Measurements from ENCODE around the gene EIF4E2. TPM values are rescaled to one million over a fixed set of nuclear protein-coding genes. Genes with fewer than 3 reads are reported as not detected.
A peak's percentile ranks its signal among the peaks of the same experiment; 100 is the strongest.

Gene EIF4E2
- total RNA-seq = 10 to 100 TPM; 68.8 to 76.5 TPM
- polyA plus RNA-seq = 73.2 TPM

DNA sequence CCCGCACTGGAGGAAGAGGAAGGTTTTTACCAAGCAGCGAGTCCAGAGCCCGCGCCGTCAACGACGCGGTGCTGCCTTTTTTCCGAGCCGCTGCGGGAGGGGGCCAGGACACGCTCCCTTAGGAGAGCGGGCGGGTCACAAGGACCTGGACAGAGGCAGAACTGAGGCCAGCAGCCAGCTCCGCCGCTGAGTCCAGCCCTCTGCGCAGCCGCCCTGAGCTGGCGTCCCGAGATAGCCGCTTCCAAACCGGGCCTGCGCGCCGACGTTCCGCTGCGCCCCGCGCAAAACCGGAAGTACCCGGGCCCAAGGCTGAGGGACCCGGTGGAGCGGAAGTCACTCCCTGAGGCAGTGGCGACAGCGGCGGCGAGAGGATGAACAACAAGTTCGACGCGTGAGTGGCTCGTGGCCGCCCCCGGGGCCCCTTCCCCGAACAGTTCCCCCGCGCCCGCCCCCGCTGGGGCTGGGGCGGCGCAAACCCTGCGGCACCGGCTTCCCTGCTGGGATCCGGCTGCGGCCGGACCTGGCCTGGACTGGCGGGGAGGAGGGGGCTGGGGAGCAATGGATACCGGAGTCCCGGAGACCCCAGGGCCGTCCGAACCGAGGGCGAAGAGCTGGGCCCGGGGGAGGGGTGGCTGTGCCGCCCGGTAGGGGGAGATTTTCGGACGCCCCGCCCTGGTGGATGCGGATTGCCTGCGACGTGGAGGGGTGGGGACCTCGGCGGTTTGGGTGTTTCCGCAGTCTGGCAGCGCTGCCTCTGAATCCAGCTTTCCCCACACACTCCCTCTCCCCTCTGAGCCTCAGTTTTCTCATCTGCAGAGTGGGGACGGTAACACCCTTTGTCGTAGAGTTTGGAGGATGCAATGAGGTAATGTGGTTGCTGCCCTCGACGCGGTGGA, at the start of gene EIF4E2, which contains the start of gene TIGD1:
Gene EIF4E2 (plus strand): TSS at position 336 of the 896 bp plus-strand sequence. CDS start 36 bp downstream, at position 372.
Gene TIGD1 (minus strand): TSS at position 204 of the 896 bp plus-strand sequence. CDS start 675 bp downstream, outside the sequence.
- H3K36me3 Mint-ChIP-seq = peaks cover 3 to 71% (median 4%) of the 10 kb centered on the region in 3 donors
- Histone ChIP-seq H3K27me3 (ENCODE audit: insufficient read depth, low read length, poor library complexity, severe bottlenecking) (no peaks in the 10 kb centered on the region), H3K9me3 (ENCODE audit: low read length) (no peaks in the 10 kb centered on the region), H3K36me3 (ENCODE audit: insufficient read depth, low read length) (peaks cover 3% of the 10 kb centered on the region), H3K4me3 (ENCODE audit: low read length) (peak within 1 kb of the TSS; percentile 80), H3K4me1 (ENCODE audit: insufficient read depth, low read length) (peaks cover 69% of the 10 kb centered on the region), H3K27ac (ENCODE audit: low read depth, low read length) (peak within 1 kb of the TSS; percentile 99)
- no peaks in the 10 kb centered on the region for H3K9me3 Mint-ChIP-seq
- peak; percentile 82 to 92 (median 85) for DNase-seq
- H3K4me1 Mint-ChIP-seq = peaks cover 75 to 91% (median 82%) of the 10 kb centered on the region in 3 donors
- H3K27ac Mint-ChIP-seq = peak within 1 kb of the TSS; percentile 98 to 100 (median 99)
- ChIA-PET POLR2A (interaction anchor here (0.6 to 1.4 kb wide), 5 partner anchors 234 to 1020 kb away, joined by 3 to 4 read pairs (median 3); partner anchors contain the start of genes NMUR1 and PDE6D), CTCF (interaction anchor here (0.6 to 1.3 kb wide), 3 partner anchors 13 to 582 kb away, joined by 3 read pairs; no protein-coding TSS in a partner anchor)
- no peaks in the 10 kb centered on the region for H3K27me3 Mint-ChIP-seq
- peak within 1 kb of the TSS; percentile 96 to 100 (median 98) for H3K4me3 Mint-ChIP-seq

- peaks cover 20 to 47% of the 10 kb centered on the region in 2 donors for H3K27me3 Mint-ChIP-seq
- H3K4me1 ChIP-seq (ENCODE audit: insufficient read depth, low read length) = no peaks in the 10 kb centered on the region
- ChIA-PET POLR2A (no interaction called here), CTCF (no interaction called here)
- no peak overlapping the region for H3K4me3 Mint-ChIP-seq
- no peaks in the 10 kb centered on the region for H3K36me3 ChIP-seq (ENCODE audit: insufficient read depth, low read length)
- H3K36me3 Mint-ChIP-seq = no peaks in the 10 kb centered on the region
- H3K9me3 ChIP-seq (ENCODE audit: low read length) = no peaks in the 10 kb centered on the region
- H3K27ac Mint-ChIP-seq = peak overlapping the region in 2 of 8 donors; percentile 17 to 36
- no peak overlapping the region for H3K4me3 ChIP-seq (ENCODE audit: low read length)
- no peak overlapping the region for H3K27ac ChIP-seq (ENCODE audit: low read depth, low read length)
- H3K27me3 ChIP-seq (ENCODE audit: insufficient read depth, low read length, poor library complexity, severe bottlenecking) = peaks cover 8% of the 10 kb centered on the region
- H3K4me1 Mint-ChIP-seq = peaks cover 1 to 10% (median 5%) of the 10 kb centered on the region in 3 donors
- no peak for DNase-seq
- peaks cover 0 to 2% (median 0%) of the 10 kb centered on the region in 5 donors for H3K9me3 Mint-ChIP-seq
Observed at GRCh38 chr2:232501331-232501771, 49.1 kb upstream of the EIF4E2 start.

- no peak overlapping the region for H3K4me3 Mint-ChIP-seq
- CTCF ChIA-PET = no interaction called here
- H3K27me3 Mint-ChIP-seq = peaks cover 20 to 47% of the 10 kb centered on the region in 2 donors
- Histone ChIP-seq H3K27me3 (ENCODE audit: insufficient read depth, low read length, poor library complexity, severe bottlenecking) (peaks cover 8% of the 10 kb centered on the region), H3K4me3 (ENCODE audit: low read length) (no peak overlapping the region), H3K9me3 (ENCODE audit: low read length) (no peaks in the 10 kb centered on the region), H3K36me3 (ENCODE audit: insufficient read depth, low read length) (no peaks in the 10 kb centered on the region), H3K27ac (ENCODE audit: low read depth, low read length) (no peak overlapping the region), H3K4me1 (ENCODE audit: insufficient read depth, low read length) (no peaks in the 10 kb centered on the region)
- POLR2A ChIA-PET = no interaction called here
- DNase-seq = no peak
- H3K4me1 Mint-ChIP-seq = peaks cover 1 to 10% (median 5%) of the 10 kb centered on the region in 3 donors
- peaks cover 0 to 2% (median 0%) of the 10 kb centered on the region in 5 donors for H3K9me3 Mint-ChIP-seq
- H3K36me3 Mint-ChIP-seq = no peaks in the 10 kb centered on the region
- H3K27ac Mint-ChIP-seq = peak overlapping the region in 1 of 8 donors; percentile 47
Observed at GRCh38 chr2:232501794-232502390, 48.6 kb upstream of the EIF4E2 start.

GRCh38 chr2:232502511-232502910, 48.0 kb upstream of the EIF4E2 start:
- Histone ChIP-seq H3K27ac (ENCODE audit: low read depth, low read length) (no peak overlapping the region), H3K27me3 (ENCODE audit: insufficient read depth, low read length, poor library complexity, severe bottlenecking) (peaks cover 8% of the 10 kb centered on the region), H3K4me1 (ENCODE audit: insufficient read depth, low read length) (no peaks in the 10 kb centered on the region), H3K4me3 (ENCODE audit: low read length) (no peak overlapping the region), H3K9me3 (ENCODE audit: low read length) (no peaks in the 10 kb centered on the region), H3K36me3 (ENCODE audit: insufficient read depth, low read length) (no peaks in the 10 kb centered on the region)
- Mint-ChIP-seq H3K27me3 (peaks cover 20 to 52% of the 10 kb centered on the region in 2 donors), H3K36me3 (no peaks in the 10 kb centered on the region), H3K9me3 (peaks cover 0 to 2% (median 0%) of the 10 kb centered on the region in 5 donors), H3K4me3 (peak overlapping the region in 5 of 7 donors; percentile 26 to 64 (median 50)), H3K4me1 (peaks cover 1 to 10% (median 5%) of the 10 kb centered on the region in 3 donors), H3K27ac (peak overlapping the region in 3 of 8 donors; percentile 51 to 60 (median 60))
- DNase-seq = peak in 1 of 5 donors; percentile 64
- CTCF ChIA-PET = no interaction called here
- POLR2A ChIA-PET = no interaction called here

DNA sequence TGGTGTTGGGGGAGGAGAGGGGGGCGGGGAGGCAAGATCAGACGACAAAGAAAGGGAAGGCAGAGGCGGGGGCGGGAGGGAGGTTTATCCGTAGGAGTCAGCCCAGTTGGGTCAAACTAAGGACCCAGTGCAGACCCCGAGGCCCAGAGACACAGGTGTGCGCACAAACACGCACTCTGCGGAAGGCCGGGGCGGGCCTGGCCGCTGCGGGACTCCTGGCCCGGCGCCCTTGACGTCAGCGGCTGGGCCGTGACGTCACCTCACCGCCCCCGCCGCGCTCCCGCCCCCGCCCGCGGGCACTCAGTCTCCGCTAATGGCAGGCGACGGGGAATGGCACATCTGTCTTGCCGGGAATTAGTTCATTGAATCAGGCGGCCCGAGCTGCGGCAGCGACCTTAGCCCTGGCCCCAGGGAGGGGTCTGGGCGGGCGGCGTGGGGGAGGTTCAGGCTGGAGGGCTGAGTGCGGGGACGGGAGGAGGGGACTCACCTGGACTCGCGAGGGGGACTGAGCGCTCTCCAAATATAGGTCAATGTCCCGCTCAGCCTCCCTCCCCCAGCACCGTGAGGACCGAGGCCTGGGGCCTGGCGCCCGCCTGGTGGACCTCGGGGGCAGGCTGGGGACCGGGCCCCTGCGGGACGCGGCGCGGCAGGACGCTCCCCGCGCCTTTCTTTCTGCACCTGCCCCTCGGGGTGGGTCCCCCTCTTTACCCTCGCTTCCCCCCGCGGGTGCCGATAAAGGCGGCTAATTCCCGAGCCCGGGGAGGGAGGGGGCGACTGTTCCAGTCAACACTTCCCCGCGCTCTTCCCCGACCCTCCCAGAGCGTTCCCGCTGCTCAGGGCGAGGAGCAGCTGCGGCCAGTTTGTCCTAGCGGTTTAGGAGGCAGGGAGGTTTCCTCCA, 47.3 kb upstream of the EIF4E2 start:
- Mint-ChIP-seq H3K4me3 (peak overlapping the region in 6 of 7 donors; percentile 13 to 60 (median 46)), H3K9me3 (peaks cover 0 to 2% (median 0%) of the 10 kb centered on the region in 5 donors)
- CTCF ChIA-PET = no interaction called here

GRCh38 chr2:232503809-232504323, 46.6 kb upstream of the EIF4E2 start:
- POLR2A ChIA-PET = no interaction called here
- peak overlapping the region in 6 of 7 donors; percentile 28 to 60 (median 40) for H3K4me3 Mint-ChIP-seq
- no peak overlapping the region for H3K27ac ChIP-seq (ENCODE audit: low read depth, low read length)
- no peaks in the 10 kb centered on the region for H3K36me3 Mint-ChIP-seq
- H3K27me3 Mint-ChIP-seq = peaks cover 20 to 51% of the 10 kb centered on the region in 2 donors
- no peaks in the 10 kb centered on the region for H3K4me1 ChIP-seq (ENCODE audit: insufficient read depth, low read length)
- CTCF ChIA-PET = interaction anchor here (1.5 kb wide), 1 partner anchor 8 kb away, joined by 3 read pairs; no protein-coding TSS in a partner anchor
- peaks cover 0 to 2% (median 0%) of the 10 kb centered on the region in 5 donors for H3K9me3 Mint-ChIP-seq
- peaks cover 1 to 10% (median 5%) of the 10 kb centered on the region in 3 donors for H3K4me1 Mint-ChIP-seq
- H3K27ac Mint-ChIP-seq = peak overlapping the region in 3 of 8 donors; percentile 11 to 58 (median 31)
- no peak overlapping the region for H3K4me3 ChIP-seq (ENCODE audit: low read length)
- H3K9me3 ChIP-seq (ENCODE audit: low read length) = no peaks in the 10 kb centered on the region
- H3K27me3 ChIP-seq (ENCODE audit: insufficient read depth, low read length, poor library complexity, severe bottlenecking) = peaks cover 8% of the 10 kb centered on the region
- DNase-seq = no peak
- no peaks in the 10 kb centered on the region for H3K36me3 ChIP-seq (ENCODE audit: insufficient read depth, low read length)

More for the DNA sequence above, 47.3 kb upstream of the EIF4E2 start:
- H3K27ac ChIP-seq (ENCODE audit: low read depth, low read length) = no peak overlapping the region
- no peak overlapping the region for H3K4me3 ChIP-seq (ENCODE audit: low read length)
- DNase-seq = peak in 4 of 5 donors; percentile 18 to 78 (median 54)
- H3K36me3 Mint-ChIP-seq = no peaks in the 10 kb centered on the region
- POLR2A ChIA-PET = no interaction called here
- H3K9me3 ChIP-seq (ENCODE audit: low read length) = no peaks in the 10 kb centered on the region
- no peaks in the 10 kb centered on the region for H3K36me3 ChIP-seq (ENCODE audit: insufficient read depth, low read length)
- peak overlapping the region in 3 of 8 donors; percentile 23 to 73 (median 43) for H3K27ac Mint-ChIP-seq
- H3K27me3 Mint-ChIP-seq = peaks cover 20 to 52% of the 10 kb centered on the region in 2 donors
- H3K4me1 Mint-ChIP-seq = peaks cover 1 to 10% (median 5%) of the 10 kb centered on the region in 3 donors
- H3K4me1 ChIP-seq (ENCODE audit: insufficient read depth, low read length) = no peaks in the 10 kb centered on the region
- peaks cover 8% of the 10 kb centered on the region for H3K27me3 ChIP-seq (ENCODE audit: insufficient read depth, low read length, poor library complexity, severe bottlenecking)

- peak overlapping the region in 3 of 8 donors; percentile 11 to 58 (median 58) for H3K27ac Mint-ChIP-seq
- Histone ChIP-seq H3K27me3 (ENCODE audit: insufficient read depth, low read length, poor library complexity, severe bottlenecking) (peaks cover 8% of the 10 kb centered on the region), H3K36me3 (ENCODE audit: insufficient read depth, low read length) (no peaks in the 10 kb centered on the region), H3K27ac (ENCODE audit: low read depth, low read length) (no peak overlapping the region), H3K9me3 (ENCODE audit: low read length) (no peaks in the 10 kb centered on the region), H3K4me3 (ENCODE audit: low read length) (no peak overlapping the region), H3K4me1 (ENCODE audit: insufficient read depth, low read length) (no peaks in the 10 kb centered on the region)
- H3K9me3 Mint-ChIP-seq = peaks cover 0 to 2% (median 0%) of the 10 kb centered on the region in 5 donors
- peaks cover 1 to 10% (median 5%) of the 10 kb centered on the region in 3 donors for H3K4me1 Mint-ChIP-seq
- H3K36me3 Mint-ChIP-seq = no peaks in the 10 kb centered on the region
- ChIA-PET CTCF (interaction anchor here (1.1 to 1.5 kb wide), 2 partner anchors 9 to 11 kb away, joined by 3 read pairs; no protein-coding TSS in a partner anchor), POLR2A (no interaction called here)
- H3K4me3 Mint-ChIP-seq = peak overlapping the region in 3 of 7 donors; percentile 15 to 56 (median 34)
- DNase-seq = no peak
- H3K27me3 Mint-ChIP-seq = peaks cover 20 to 54% of the 10 kb centered on the region in 2 donors
Observed at GRCh38 chr2:232504438-232504837, 46.1 kb upstream of the EIF4E2 start.

Data from CD8-positive, alpha-beta memory T cell (primary cell).